ENCODE results near the gene PLEKHG5. TPM values are rescaled to one million over a fixed set of nuclear protein-coding genes. Genes with fewer than 3 reads are reported as not detected.

The PLEKHG5 gene
- total RNA-seq, 1 experiment from 2014 or later: 0.86 TPM

DNA sequence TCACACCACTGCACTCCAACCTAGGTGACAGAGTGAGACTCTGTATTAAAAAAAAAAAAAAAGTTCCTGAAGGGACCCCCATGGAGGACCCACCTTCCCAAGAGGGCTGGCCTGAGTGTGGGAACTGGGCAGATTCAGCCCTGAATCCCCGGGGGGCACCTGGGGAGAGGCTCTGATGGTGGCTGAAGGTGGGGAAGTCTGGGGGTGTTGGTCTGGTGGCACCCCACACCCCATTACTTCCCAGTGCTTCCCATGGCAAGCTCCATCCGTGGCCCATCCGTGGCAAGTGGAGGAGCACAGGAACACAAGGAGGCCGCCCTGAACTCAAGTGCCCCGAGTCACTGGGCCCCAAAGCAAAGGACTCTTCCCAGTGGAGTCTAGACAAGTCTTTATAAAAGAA is 24.7 kb downstream of the PLEKHG5 start:
- ChIA-PET POLR2A (ENCODE audit: low non-redundant PET) (no interaction called here), CTCF (interaction anchor here (0.7 kb wide), 1 partner anchor 19 kb away, joined by 3 read pairs; no protein-coding TSS in a partner anchor)
- Histone ChIP-seq H3K27ac (ENCODE audit: low read depth, low read length, poor library complexity, severe bottlenecking) (no peak overlapping the region), H3K4me3 (ENCODE audit: low read depth, low read length, poor library complexity, severe bottlenecking) (no peak overlapping the region), H3K36me3 (ENCODE audit: insufficient read depth, low read length, poor library complexity, severe bottlenecking) (no peaks in the 10 kb centered on the region), H3K9me3 (ENCODE audit: low read depth, low read length, poor library complexity, severe bottlenecking) (no peaks in the 10 kb centered on the region), H3K4me1 (ENCODE audit: insufficient read depth, low read length, poor library complexity, severe bottlenecking) (no peaks in the 10 kb centered on the region), H3K27me3 (replicated peaks; ENCODE audit: insufficient read depth, low read depth, low read length, poor library complexity) (no peaks in the 10 kb centered on the region)
- no peak for DNase-seq (ENCODE audit: low spot score)
- no TSS peak for BruUV-seq (replicated peaks)
- intact Hi-C loops (cut with micrococcal nuclease; ENCODE audit: unreplicated experiment): no loop called here
- TF ChIP-seq, protein P1, sequence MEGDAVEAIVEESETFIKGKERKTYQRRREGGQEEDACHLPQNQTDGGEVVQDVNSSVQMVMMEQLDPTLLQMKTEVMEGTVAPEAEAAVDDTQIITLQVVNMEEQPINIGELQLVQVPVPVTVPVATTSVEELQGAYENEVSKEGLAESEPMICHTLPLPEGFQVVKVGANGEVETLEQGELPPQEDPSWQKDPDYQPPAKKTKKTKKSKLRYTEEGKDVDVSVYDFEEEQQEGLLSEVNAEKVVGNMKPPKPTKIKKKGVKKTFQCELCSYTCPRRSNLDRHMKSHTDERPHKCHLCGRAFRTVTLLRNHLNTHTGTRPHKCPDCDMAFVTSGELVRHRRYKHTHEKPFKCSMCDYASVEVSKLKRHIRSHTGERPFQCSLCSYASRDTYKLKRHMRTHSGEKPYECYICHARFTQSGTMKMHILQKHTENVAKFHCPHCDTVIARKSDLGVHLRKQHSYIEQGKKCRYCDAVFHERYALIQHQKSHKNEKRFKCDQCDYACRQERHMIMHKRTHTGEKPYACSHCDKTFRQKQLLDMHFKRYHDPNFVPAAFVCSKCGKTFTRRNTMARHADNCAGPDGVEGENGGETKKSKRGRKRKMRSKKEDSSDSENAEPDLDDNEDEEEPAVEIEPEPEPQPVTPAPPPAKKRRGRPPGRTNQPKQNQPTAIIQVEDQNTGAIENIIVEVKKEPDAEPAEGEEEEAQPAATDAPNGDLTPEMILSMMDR (conservative IDR thresholded peaks at IDR 0.05; ENCODE audit: low read depth, low read length): no peak

DNA sequence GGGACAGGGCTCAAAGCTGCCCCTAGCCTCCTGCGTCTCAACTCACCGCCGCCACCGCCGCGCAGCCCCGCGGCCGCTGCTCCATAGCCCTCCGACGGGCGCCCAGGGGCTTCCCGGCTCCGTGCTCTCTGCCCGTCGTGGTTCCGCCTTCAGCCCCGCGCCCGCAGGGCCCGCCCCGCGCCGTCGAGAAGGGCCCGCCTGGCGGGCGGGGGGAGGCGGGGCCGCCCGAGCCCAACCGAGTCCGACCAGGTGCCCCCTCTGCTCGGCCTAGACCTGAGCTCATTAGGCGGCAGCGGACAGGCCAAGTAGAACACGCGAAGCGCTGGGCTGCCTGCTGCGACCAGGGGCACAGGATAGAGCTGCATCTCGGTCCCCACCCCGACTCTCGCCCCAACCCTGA is 25.4 kb downstream of the PLEKHG5 start, which contains the start of gene TNFRSF25:
TSS of gene TNFRSF25 (minus strand) at position 151 of the 400 bp plus-strand sequence. CDS start at position 85, 66 bp downstream.
- Histone ChIP-seq H3K27ac (ENCODE audit: low read depth, low read length, poor library complexity, severe bottlenecking) (no peak within 1 kb of the TSS), H3K9me3 (ENCODE audit: low read depth, low read length, poor library complexity, severe bottlenecking) (no peaks in the 10 kb centered on the region), H3K4me1 (ENCODE audit: insufficient read depth, low read length, poor library complexity, severe bottlenecking) (no peaks in the 10 kb centered on the region), H3K4me3 (ENCODE audit: low read depth, low read length, poor library complexity, severe bottlenecking) (no peak within 1 kb of the TSS), H3K27me3 (replicated peaks; ENCODE audit: insufficient read depth, low read depth, low read length, poor library complexity) (no peaks in the 10 kb centered on the region), H3K36me3 (ENCODE audit: insufficient read depth, low read length, poor library complexity, severe bottlenecking) (no peaks in the 10 kb centered on the region)
- no peak for TF ChIP-seq EZH2 (IDR thresholded peaks at IDR 0.05; ENCODE audit: borderline replicate concordance, low read depth, low read length, poor library complexity, severe bottlenecking)
- TF ChIP-seq, protein P1 (conservative IDR thresholded peaks at IDR 0.05; ENCODE audit: low read depth, low read length): no peak
- no TSS peak for BruUV-seq (replicated peaks)
- intact Hi-C loops (cut with micrococcal nuclease; ENCODE audit: unreplicated experiment): no loop called here
- ChIA-PET CTCF (no interaction called here), POLR2A (ENCODE audit: low non-redundant PET) (no interaction called here)
- DNase-seq (ENCODE audit: low spot score): no peak

DNA sequence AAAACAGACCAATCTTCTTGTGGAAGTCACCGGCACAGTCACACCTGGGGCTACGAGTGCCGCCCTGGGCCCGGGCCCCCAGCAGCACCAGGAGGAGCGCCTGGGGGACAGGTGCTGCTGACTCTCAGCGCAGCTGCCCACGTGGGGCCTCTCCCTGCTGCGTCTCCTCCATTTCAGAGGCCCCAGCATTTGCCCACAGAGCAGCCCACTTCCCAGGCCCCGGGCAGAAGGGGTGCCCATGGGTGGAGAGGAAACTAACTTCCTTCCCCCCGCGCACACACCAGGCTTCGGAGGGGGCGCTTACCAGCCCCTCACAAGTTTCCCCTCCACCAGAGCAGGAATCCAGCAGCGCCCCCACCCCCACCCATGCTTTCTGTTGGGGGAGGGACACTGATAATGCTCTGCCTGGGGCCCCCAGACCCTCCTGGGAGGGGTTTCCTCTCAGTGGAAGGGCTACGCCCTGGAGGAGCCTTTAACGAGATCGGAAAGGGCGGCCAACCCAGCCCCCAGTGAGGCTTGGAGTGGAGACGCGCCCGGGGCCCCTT is 25.9 kb downstream of the PLEKHG5 start:
- no peaks in the 10 kb centered on the region for H3K36me3 ChIP-seq (ENCODE audit: insufficient read depth, low read length, poor library complexity, severe bottlenecking)
- no TSS peak for BruUV-seq (replicated peaks)
- TF ChIP-seq, protein P1 (conservative IDR thresholded peaks at IDR 0.05; ENCODE audit: low read depth, low read length): no peak
- TF ChIP-seq EZH2 (IDR thresholded peaks at IDR 0.05; ENCODE audit: borderline replicate concordance, low read depth, low read length, poor library complexity, severe bottlenecking): no peak
- H3K9me3 ChIP-seq (ENCODE audit: low read depth, low read length, poor library complexity, severe bottlenecking): no peaks in the 10 kb centered on the region
- H3K4me1 ChIP-seq (ENCODE audit: insufficient read depth, low read length, poor library complexity, severe bottlenecking): no peaks in the 10 kb centered on the region
- H3K27ac ChIP-seq (ENCODE audit: low read depth, low read length, poor library complexity, severe bottlenecking): no peak overlapping the region
- ChIA-PET CTCF (no interaction called here), POLR2A (ENCODE audit: low non-redundant PET) (no interaction called here)
- H3K4me3 ChIP-seq (ENCODE audit: low read depth, low read length, poor library complexity, severe bottlenecking): no peak overlapping the region
- no peak for DNase-seq (ENCODE audit: low spot score)
- intact Hi-C loops (cut with micrococcal nuclease; ENCODE audit: unreplicated experiment): no loop called here
- no peaks in the 10 kb centered on the region for H3K27me3 ChIP-seq (replicated peaks; ENCODE audit: insufficient read depth, low read depth, low read length, poor library complexity)
